Natural killer cell (primary cell): ENCODE data around the gene JOSD1. TPM values are rescaled to one million over a fixed set of nuclear protein-coding genes. Genes with fewer than 3 reads are reported as not detected.

Experiments
- ATAC-seq, 3 donors: fragments of 150-1000 bp in 2 of 3; fragments of 200-7000 bp in 1 of 3; cut with Tn5 transposase; 1 replicate in 1 of 3; 2 replicates in 2 of 3; pipeline ENCODE4 v1.10.0; 2021; ENCODE audit warnings: mild to moderate bottlenecking in 2 of 3, moderate library complexity in 2 of 3
- DNase-seq, 2 donors: peaks; one replicate each; pipeline versions ENCODE4 v3.0.0 to v3.0.0-alpha.2; 2013 to 2021; ENCODE audit warnings: mixed read lengths in 1 of 2
- H3K27ac ChIP-seq: one replicate; pipeline ENCODE4 v1.5.1; 2013; ENCODE audit warnings: mild to moderate bottlenecking, low read length
- H3K27me3 ChIP-seq: one replicate; pipeline ENCODE4 v1.6.1; 2013; ENCODE audit warnings: low read length; ENCODE audit not compliant: control insufficient read depth, insufficient read depth
- H3K36me3 ChIP-seq: one replicate; pipeline ENCODE4 v1.6.1; 2013; ENCODE audit warnings: low read length; ENCODE audit not compliant: control insufficient read depth, insufficient read depth
- H3K4me1 ChIP-seq: one replicate; pipeline ENCODE4 v1.6.1; 2013; ENCODE audit warnings: low read length; ENCODE audit not compliant: control insufficient read depth, insufficient read depth
- H3K4me3 ChIP-seq: one replicate; pipeline ENCODE4 v1.5.1; 2013; ENCODE audit warnings: low read length
- H3K9me3 ChIP-seq: one replicate; pipeline ENCODE4 v1.6.1; 2013; ENCODE audit warnings: low read length; ENCODE audit not compliant: control insufficient read depth, insufficient read depth
- H3K27ac Mint-ChIP-seq, 2 donors: one replicate each; pipeline ENCODE4 v1.8.0; 2022; ENCODE audit warnings: mild to moderate bottlenecking in 2 of 2, mixed read lengths in 2 of 2, moderate library complexity in 1 of 2
- H3K27me3 Mint-ChIP-seq, 2 donors: one replicate each; pipeline ENCODE4 v1.8.0; 2022; ENCODE audit warnings: low read depth in 2 of 2, mixed read lengths in 2 of 2
- H3K36me3 Mint-ChIP-seq: one replicate; pipeline ENCODE4 v1.8.0; 2022; ENCODE audit warnings: mixed read lengths
- H3K4me1 Mint-ChIP-seq, 2 donors: one replicate each; pipeline ENCODE4 v1.8.0; 2022; ENCODE audit warnings: mixed read lengths in 2 of 2
- H3K4me3 Mint-ChIP-seq: one replicate; pipeline ENCODE4 v1.8.0; 2022; ENCODE audit warnings: mild to moderate bottlenecking, moderate library complexity, mixed read lengths
- H3K9me3 Mint-ChIP-seq, 2 donors: one replicate each; pipeline ENCODE4 v1.8.0; 2022; ENCODE audit warnings: mixed read lengths in 2 of 2
- CTCF ChIP-seq: fragments of 200-600 bp; IDR thresholded peaks from one replicate; pipeline ENCODE4 v1.8.0; 2022; ENCODE audit warnings: antibody characterized with exemption
- WGBS: methylation state at CpG from one replicate; pipeline ENCODE4 v1.1.7; 2013; ENCODE audit warnings: missing lambda C conversion rate; ENCODE audit not compliant: insufficient coverage; 5-methylcytosine and 5-hydroxymethylcytosine counted together
- intact Hi-C: fragments of 100-400 bp; cut with micrococcal nuclease; formaldehyde crosslinking; loops from one replicate; pipeline ENCODE4 v1.14.2; 2022
- total RNA-seq, 4 donors: library from RNA; stranded (reverse); fragments of 120-200 nt in 1 of 4; gene quantifications; one replicate each; pipeline versions ENCODE4 v1.2.3 to v1.2.4, GENCODE V29; 2013 to 2022

JOSD1 gene
- total RNA-seq, 3 donors from 2014 or later (not counting 1 experiment from before 2014, with no cell fraction given), result 123 to 165 (median 128) TPM

DNA sequence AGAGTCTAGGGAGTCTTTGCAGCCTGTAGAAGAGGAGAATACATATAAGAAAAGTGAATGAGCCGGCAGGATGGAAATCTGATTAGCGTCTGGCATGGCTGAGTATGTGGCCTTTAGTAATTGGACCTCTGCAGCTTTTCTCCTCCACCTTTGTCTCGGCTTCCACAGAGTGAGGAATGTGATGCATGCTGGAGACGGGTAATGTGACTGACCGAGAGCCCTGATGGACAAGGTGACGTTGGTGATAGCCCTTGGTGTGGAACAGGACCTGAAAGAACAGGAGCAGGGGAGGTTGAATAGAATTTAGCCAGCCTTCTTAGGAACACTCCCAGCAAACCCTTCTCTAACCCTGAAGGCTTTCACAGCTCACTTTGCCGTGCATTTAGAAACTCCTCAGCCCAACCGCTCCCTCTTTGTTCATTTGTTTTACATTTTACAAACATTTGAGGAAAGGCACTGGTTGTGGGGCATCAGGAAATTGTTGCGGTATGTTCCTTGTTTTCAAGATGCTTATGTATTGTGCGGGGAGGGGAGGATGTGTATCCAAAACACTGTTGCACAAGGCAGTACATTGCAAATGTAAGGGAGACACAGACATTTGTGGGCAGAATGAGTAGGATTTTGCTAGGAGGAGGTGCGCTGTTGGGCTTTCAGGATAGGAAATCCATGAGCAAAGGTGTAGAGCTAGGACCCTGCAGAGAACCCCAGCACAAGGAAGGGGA is 11.9 kb upstream of the JOSD1 start:
- 93% methylated on average over 10 of the region's 11 CpGs for WGBS
- no peak overlapping the region for H3K27ac ChIP-seq
- H3K4me3 Mint-ChIP-seq, result no peak overlapping the region

GRCh38 chr22:38710866-38711265 is 10.1 kb upstream of the JOSD1 start:
- intact Hi-C loops, result no loop called here
- Histone ChIP-seq H3K27me3 (no peaks in the 10 kb centered on the region), H3K4me3 (no peak overlapping the region), H3K4me1 (peaks cover 22% of the 10 kb centered on the region), H3K36me3 (peaks cover 18% of the 10 kb centered on the region), H3K27ac (no peak overlapping the region), H3K9me3 (no peaks in the 10 kb centered on the region)
- DNase-seq, result no peak
- no peak for ATAC-seq
- no peak for TF ChIP-seq CTCF
- peaks cover 80 to 83% of the 10 kb centered on the region in 2 donors for H3K4me1 Mint-ChIP-seq
- H3K27ac Mint-ChIP-seq, result no peak overlapping the region
- H3K4me3 Mint-ChIP-seq, result no peak overlapping the region
- WGBS, result 100% methylated on average over 2 of the region's 3 CpGs
- H3K36me3 Mint-ChIP-seq, result no peaks in the 10 kb centered on the region
- no peaks in the 10 kb centered on the region for H3K9me3 Mint-ChIP-seq
- H3K27me3 Mint-ChIP-seq, result no peaks in the 10 kb centered on the region

More for the DNA sequence above, 11.9 kb upstream of the JOSD1 start:
- no peaks in the 10 kb centered on the region for H3K9me3 Mint-ChIP-seq
- no peak for TF ChIP-seq CTCF
- H3K4me1 Mint-ChIP-seq, result peaks cover 79 to 81% of the 10 kb centered on the region in 2 donors
- no peaks in the 10 kb centered on the region for H3K27me3 Mint-ChIP-seq
- Histone ChIP-seq H3K4me1 (peaks cover 12% of the 10 kb centered on the region), H3K36me3 (peaks cover 36% of the 10 kb centered on the region), H3K9me3 (no peaks in the 10 kb centered on the region), H3K27me3 (no peaks in the 10 kb centered on the region), H3K4me3 (no peak overlapping the region)
- no peak for ATAC-seq
- intact Hi-C loops, result no loop called here
- DNase-seq, result no peak
- peak overlapping the region; percentile 39 to 67 for H3K27ac Mint-ChIP-seq
- H3K36me3 Mint-ChIP-seq, result no peaks in the 10 kb centered on the region

DNA sequence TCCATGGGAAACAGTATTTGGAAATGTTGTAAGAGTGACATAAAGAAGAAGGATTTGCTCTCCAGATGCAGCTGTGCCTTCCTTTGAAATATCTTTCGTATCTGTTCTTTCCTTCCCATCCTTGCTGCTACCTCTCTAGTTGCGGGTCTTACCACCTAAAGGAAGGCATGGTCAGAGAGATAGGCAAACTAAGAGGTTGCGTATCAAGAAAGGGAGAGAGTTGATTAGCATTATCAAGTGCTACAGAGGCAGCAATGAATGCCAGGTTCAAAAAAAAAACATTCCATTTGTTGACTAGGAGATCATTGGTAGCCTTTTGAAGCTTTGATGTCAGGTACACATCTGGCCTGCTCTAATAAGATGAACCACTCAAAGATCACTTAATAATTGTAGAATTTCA is 9.6 kb upstream of the JOSD1 start:
- Histone ChIP-seq H3K4me1 (peaks cover 20% of the 10 kb centered on the region), H3K27ac (no peak overlapping the region), H3K27me3 (no peaks in the 10 kb centered on the region), H3K4me3 (no peak overlapping the region), H3K36me3 (peaks cover 16% of the 10 kb centered on the region), H3K9me3 (no peaks in the 10 kb centered on the region)
- H3K27me3 Mint-ChIP-seq, result no peaks in the 10 kb centered on the region
- H3K27ac Mint-ChIP-seq, result no peak overlapping the region
- no peaks in the 10 kb centered on the region for H3K36me3 Mint-ChIP-seq
- DNase-seq, result no peak
- peaks cover 79 to 83% of the 10 kb centered on the region in 2 donors for H3K4me1 Mint-ChIP-seq
- no peak for ATAC-seq
- WGBS, result 93% methylated on average over 3 of the region's 3 CpGs
- H3K4me3 Mint-ChIP-seq, result no peak overlapping the region
- H3K9me3 Mint-ChIP-seq, result no peaks in the 10 kb centered on the region
- intact Hi-C loops, result no loop called here
- TF ChIP-seq CTCF, result no peak

- H3K4me1 ChIP-seq, result peaks cover 25% of the 10 kb centered on the region
- no peaks in the 10 kb centered on the region for H3K9me3 ChIP-seq
- H3K27me3 Mint-ChIP-seq, result no peaks in the 10 kb centered on the region
- no peak overlapping the region for H3K27ac Mint-ChIP-seq
- ATAC-seq (no peak), DNase-seq (no peak)
- no peaks in the 10 kb centered on the region for H3K36me3 Mint-ChIP-seq
- peaks cover 16% of the 10 kb centered on the region for H3K36me3 ChIP-seq
- no peaks in the 10 kb centered on the region for H3K9me3 Mint-ChIP-seq
- H3K27me3 ChIP-seq, result no peaks in the 10 kb centered on the region
- peaks cover 76 to 80% of the 10 kb centered on the region in 2 donors for H3K4me1 Mint-ChIP-seq
- intact Hi-C loops, result loop anchor here (5.0 kb wide), 1 partner anchor 527 kb away; the partner anchor contains the start of gene PLA2G6
- no peak overlapping the region for H3K4me3 Mint-ChIP-seq
- WGBS, result 92% methylated on average over 3 of the region's 3 CpGs
- TF ChIP-seq CTCF, result no peak
- H3K4me3 ChIP-seq, result no peak overlapping the region
- H3K27ac ChIP-seq, result no peak overlapping the region
Observed at GRCh38 chr22:38709306-38709705, 8.6 kb upstream of the JOSD1 start.
